ENCODE measurements around the gene ELAC1. TPM values are rescaled to one million over a fixed set of nuclear protein-coding genes. Genes with fewer than 3 reads are reported as not detected.
"Not testable (repeated sequence)": the region's sequence is repeated elsewhere in the genome, so short reads cannot be mapped to it uniquely, and the experiment has no call there.

ELAC1 gene, protein sequence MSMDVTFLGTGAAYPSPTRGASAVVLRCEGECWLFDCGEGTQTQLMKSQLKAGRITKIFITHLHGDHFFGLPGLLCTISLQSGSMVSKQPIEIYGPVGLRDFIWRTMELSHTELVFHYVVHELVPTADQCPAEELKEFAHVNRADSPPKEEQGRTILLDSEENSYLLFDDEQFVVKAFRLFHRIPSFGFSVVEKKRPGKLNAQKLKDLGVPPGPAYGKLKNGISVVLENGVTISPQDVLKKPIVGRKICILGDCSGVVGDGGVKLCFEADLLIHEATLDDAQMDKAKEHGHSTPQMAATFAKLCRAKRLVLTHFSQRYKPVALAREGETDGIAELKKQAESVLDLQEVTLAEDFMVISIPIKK
- polyA plus RNA-seq (ENCODE audit: insufficient read length in 12 of 12) = 10 to 100 TPM in 2 of 12 donors, 1 to 10 TPM in 9, not detected in 1; 5.0 to 14.6 (median 6.9) TPM
- long read RNA-seq, donor 1, transcript ELAC1-201 (4 exons, 2,235 nt) = major isoform, 5 of 6 reads
- long read RNA-seq, donor 1, partial matches to known transcripts = 0 of 6 reads
- long read RNA-seq, donor 1, other reads (novel, unspliced or antisense) = 0 of 6 reads
- long read RNA-seq, donor 2, partial matches to known transcripts = 0 of 3 reads
- long read RNA-seq, donor 2, other reads (novel, unspliced or antisense) = 0 of 3 reads
- long read RNA-seq, donor 3, partial matches to known transcripts = 0 of 2 reads
- long read RNA-seq, donor 3, other reads (novel, unspliced or antisense) = 0 of 2 reads
- long read RNA-seq, donor 4, partial matches to known transcripts = 0 of 1 reads
- long read RNA-seq, donor 4, other reads (novel, unspliced or antisense) = 0 of 1 reads
- long read RNA-seq, donor 5, transcript ELAC1-201 (4 exons, 2,235 nt) = major isoform, 11 of 15 reads
- long read RNA-seq, donor 5, partial matches to known transcripts = 0 of 15 reads
- long read RNA-seq, donor 5, other reads (novel, unspliced or antisense) = 0 of 15 reads
- long read RNA-seq, donor 6, partial matches to known transcripts = 0 of 4 reads
- long read RNA-seq, donor 6, other reads (novel, unspliced or antisense) = 0 of 4 reads
- long read RNA-seq, donor 7, partial matches to known transcripts = 0 of 4 reads
- long read RNA-seq, donor 7, other reads (novel, unspliced or antisense) = 0 of 4 reads
- long read RNA-seq, donor 8, partial matches to known transcripts = 0 of 3 reads
- long read RNA-seq, donor 8, other reads (novel, unspliced or antisense) = 0 of 3 reads
- long read RNA-seq, donor 9, partial matches to known transcripts = 0 of 3 reads
- long read RNA-seq, donor 9, other reads (novel, unspliced or antisense) = 0 of 3 reads
- long read RNA-seq, donor 10, partial matches to known transcripts = 0 of 1 reads
- long read RNA-seq, donor 10, other reads (novel, unspliced or antisense) = 0 of 1 reads
- long read RNA-seq, donor 11, partial matches to known transcripts = 0 of 2 reads
- long read RNA-seq, donor 11, other reads (novel, unspliced or antisense) = 0 of 2 reads

DNA sequence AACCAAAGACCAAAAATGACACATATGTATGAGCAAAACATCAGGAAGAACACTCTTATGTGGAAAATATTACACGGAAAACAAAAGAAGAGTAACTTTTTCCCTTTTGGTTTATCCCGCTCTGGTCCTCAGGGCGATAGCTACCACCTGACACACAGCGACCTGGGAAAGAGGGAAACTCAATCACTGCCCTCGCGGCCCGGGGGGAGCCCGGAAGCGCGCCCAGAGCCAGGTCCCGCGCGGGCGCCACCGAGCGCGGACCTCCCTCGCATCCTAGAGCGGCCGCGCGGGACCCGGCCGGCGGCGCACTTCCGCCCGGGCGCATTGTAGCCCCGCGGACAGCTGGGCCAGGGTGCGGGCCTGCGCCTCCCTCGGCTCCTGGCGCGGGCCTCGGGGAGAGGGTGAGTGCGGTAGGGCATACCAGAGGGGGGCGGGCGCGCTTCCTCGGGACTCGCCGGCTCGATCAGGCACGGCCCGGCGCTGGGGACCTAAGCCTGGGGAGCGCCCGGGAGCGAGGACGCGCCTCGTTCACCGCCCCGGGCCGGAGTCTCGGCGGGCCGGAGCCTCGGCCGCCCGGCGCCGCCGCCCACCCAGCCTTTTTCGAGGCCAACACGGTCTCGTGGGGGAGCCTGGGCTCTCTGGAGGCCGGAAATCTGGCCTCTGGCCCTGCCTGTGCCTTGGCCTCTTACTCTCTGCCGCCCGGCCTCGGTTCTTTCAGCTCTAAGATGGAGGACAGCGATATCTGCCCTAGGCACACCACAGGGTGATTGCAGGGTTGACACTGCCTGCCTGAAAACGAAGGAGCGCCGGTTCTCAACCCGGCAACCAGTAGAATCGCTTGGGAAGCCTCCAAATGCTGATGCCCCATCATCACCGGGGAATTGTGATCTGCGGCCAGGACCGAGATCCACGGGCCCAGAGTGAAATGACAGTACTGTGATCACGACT lies at the start of gene ELAC1:
Gene ELAC1, plus strand, starts transcription at position 327 of the 948 bp plus-strand sequence. CDS start 6,365 bp downstream, outside the sequence.
- peak; percentile 74 for DNase-seq

GRCh38 chr18:50918153-50918552 lies 49.7 kb upstream of the ELAC1 start:
- DNase-seq = no peak

DNA sequence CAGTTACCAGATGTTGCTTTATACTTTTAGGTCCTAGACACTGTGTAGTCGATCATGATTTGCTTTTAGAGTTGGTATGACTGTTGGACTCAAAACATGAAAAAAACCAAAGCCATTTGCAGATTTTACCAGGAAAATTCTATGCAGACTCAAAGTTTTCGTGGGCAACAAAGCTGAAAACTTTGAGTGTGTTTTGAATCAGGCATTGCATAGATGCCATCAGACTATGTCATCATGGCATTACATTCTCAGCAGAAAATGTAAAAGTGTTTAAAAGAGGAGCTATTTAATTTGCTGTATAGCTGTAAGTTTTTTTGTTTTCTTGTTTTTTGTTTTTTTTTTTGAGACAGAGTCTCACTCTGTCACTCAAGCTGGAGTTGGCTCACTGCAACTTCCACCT lies 43.5 kb upstream of the ELAC1 start:
- no peak for DNase-seq

DNA sequence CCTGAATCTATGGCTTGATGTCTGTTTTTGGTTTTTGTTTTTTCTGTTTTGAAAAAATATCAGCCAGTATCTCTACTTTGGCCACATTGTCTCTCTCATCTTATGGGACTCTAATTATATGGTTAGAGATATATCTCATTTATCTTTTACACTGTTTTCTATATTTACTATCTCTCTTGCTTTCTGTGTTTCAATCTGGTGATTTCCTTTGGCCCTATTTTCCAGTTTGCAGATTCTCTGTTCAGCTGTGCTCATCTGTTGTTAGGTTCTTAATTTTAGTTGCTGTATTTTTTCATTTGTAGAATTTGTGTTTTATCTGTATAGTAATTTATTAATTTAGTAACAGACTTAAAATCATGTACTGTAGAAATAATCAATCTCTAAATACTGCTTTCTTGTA lies 41.3 kb upstream of the ELAC1 start:
- no peak for DNase-seq

DNA sequence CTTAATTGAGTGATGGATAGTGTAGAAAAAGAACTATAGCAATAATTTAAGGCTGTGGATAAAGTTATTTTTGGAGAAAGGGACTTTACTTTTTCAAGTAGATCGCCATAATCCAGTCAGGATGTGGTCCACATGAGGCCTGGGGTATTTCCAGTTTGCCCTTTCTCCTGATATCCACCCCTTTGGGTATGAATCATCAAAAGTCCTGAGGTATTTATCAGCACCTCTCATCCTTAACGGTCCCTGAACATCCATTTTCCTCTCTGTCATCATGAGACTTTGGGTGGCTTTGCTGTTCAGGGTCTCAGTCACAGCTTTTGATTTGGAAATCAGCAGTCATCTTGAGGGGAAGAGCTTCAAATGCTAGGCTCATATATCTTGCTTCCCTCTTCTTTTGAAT lies 39.3 kb upstream of the ELAC1 start:
- DNase-seq = no peak

DNA sequence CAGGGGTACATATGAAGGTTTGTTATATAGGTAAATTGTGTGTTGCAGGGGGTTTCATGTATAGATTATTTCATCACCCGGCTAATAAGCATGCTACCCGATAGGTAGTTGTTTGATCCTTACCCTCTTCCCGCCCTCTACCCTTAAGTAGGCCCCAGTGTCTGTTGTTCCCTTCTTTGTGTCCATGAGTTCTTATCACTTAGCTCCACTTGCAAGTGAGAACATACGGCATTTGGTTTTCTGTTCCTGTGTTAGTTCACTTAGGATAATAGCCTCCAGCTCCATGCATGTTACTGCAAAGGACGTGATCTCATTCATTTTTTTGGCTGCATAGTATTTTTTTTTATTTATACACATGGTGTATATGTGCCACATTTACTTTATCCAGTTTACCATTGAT lies 34.2 kb upstream of the ELAC1 start:
- DNase-seq = no peak

DNA sequence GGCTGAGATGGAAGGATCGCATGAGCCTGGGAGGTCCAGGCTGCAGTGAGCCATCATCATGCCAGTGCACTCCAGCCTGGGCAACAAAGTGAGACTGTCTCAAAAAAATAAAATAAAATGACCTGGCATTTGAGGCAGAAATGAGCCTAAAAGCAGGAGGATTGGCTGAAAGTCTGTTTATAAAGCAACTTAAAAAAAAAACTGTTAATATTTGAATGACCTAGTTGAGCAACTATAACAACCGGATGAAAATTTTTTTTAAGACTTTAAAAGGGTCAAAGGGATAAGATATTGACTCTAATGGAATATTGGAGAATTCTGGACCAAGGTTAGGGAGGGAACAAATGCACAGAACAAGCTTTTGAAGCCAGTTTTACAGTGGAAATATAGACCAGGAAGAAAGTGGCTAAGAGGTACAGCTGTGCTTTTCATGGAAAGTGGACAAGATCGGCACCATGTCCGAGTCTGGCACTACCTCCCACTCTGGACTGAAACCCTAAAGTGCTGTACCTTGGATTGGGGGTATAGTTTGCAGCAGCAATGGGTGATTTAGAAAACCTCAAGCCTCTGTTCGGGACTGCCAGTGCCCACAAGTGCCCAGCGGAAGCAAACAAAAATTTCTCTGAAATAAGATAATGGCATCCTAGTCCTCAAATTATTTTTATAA lies 33.2 kb upstream of the ELAC1 start:
- DNase-seq = no peak

- no peak for DNase-seq
These were observed 32.2 kb upstream of the ELAC1 start for GRCh38 chr18:50935493-50936191.

- DNase-seq = no peak
These were observed 30.7 kb upstream of the ELAC1 start for GRCh38 chr18:50937183-50937582.

- DNase-seq = no peak
These were observed 28.9 kb upstream of the ELAC1 start for GRCh38 chr18:50938912-50939311.

GRCh38 chr18:50944245-50944932 lies 23.5 kb upstream of the ELAC1 start:
- DNase-seq = peak; percentile 8

- not testable (repeated sequence) for DNase-seq
These were observed 21.9 kb upstream of the ELAC1 start for GRCh38 chr18:50945918-50946317.

- no peak for DNase-seq
These were observed 19.9 kb upstream of the ELAC1 start for GRCh38 chr18:50947899-50948298.

GRCh38 chr18:50949185-50949584 lies 18.7 kb upstream of the ELAC1 start:
- no peak for DNase-seq

DNA sequence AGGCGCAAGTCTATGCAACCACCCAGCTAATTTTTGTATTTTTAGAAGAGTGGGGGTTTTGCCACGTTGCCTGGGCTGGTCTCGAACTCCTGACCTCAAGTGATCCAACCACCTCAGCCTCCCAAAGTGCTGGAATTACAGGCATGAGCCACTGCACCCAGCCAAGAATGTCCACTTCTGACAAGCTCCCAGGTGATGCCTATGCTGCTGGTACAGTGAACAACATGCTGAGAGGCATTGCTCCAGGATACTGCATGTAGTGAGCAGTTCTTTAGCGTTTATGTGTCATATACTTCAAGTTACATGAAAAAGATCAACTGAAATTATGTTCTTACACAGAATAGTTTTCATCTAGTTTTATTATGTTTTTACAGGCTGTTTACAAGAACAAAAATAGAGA lies 17.2 kb upstream of the ELAC1 start:
- DNase-seq = no peak

GRCh38 chr18:50953822-50954221 lies 14.0 kb upstream of the ELAC1 start:
- DNase-seq = no peak

DNA sequence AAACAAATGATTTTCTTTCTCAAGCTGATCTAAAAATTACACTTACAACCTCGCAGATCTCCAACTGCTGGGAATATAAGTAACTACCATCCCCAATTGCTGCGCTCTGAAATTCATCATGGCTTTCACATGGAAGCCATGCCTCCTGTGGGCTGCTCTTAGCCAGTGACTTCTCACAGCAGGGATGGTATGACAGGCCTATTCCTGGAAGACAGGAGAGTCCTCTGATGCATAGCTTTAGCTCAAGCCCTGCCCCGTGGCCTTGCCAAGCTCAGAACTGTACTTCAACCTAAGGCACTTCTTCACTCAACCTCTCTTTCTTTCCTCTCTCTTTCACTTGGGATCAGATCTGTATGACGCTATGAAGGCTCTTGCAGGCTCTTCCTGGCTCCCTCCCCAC lies 12.6 kb upstream of the ELAC1 start:
- no peak for DNase-seq

GRCh38 chr18:50956116-50956515 lies 11.7 kb upstream of the ELAC1 start:
- DNase-seq = no peak

- no peak for DNase-seq
These were observed 5.9 kb upstream of the ELAC1 start for GRCh38 chr18:50961974-50962373.
